GM19023 (cell line): ENCODE measurements around the gene TMEM165.

ENCODE experiments used
- ATAC-seq: cut with Tn5 transposase; IDR thresholded peaks from one replicate; pipeline ENCODE4 v1.9.1; 2021; ENCODE audit warnings: mild to moderate bottlenecking, moderate library complexity; ENCODE audit not compliant: unreplicated experiment

TMEM165 gene

GRCh38 chr4:55399581-55399980 lies 3.8 kb downstream of the TMEM165 start:
- no peak for ATAC-seq

GRCh38 chr4:55405073-55405472 lies 9.3 kb downstream of the TMEM165 start:
- ATAC-seq: no peak

- ATAC-seq: no peak
Observed at GRCh38 chr4:55406545-55406944, 10.8 kb downstream of the TMEM165 start.

GRCh38 chr4:55407119-55407518 lies 11.4 kb downstream of the TMEM165 start:
- no peak for ATAC-seq

GRCh38 chr4:55407764-55408163 lies 12.0 kb downstream of the TMEM165 start:
- ATAC-seq: no peak

- peak; percentile 82 for ATAC-seq
Observed at GRCh38 chr4:55409468-55410171, 13.9 kb downstream of the TMEM165 start.

- ATAC-seq: no peak
Observed at GRCh38 chr4:55410431-55410830, 14.7 kb downstream of the TMEM165 start.

GRCh38 chr4:55411621-55412020 lies 15.9 kb downstream of the TMEM165 start:
- ATAC-seq: no peak

GRCh38 chr4:55416176-55416575 lies 20.4 kb downstream of the TMEM165 start:
- ATAC-seq: no peak

- ATAC-seq: no peak
Observed at GRCh38 chr4:55424791-55425190, 29.0 kb downstream of the TMEM165 start.

- no peak for ATAC-seq
Observed at GRCh38 chr4:55431710-55432336, 36.1 kb downstream of the TMEM165 start.

GRCh38 chr4:55435141-55435841 lies 39.5 kb downstream of the TMEM165 start:
- ATAC-seq: peak; percentile 85

GRCh38 chr4:55437356-55437796 lies 41.6 kb downstream of the TMEM165 start:
- ATAC-seq: no peak

- no peak for ATAC-seq
Observed at GRCh38 chr4:55437823-55438222, 42.1 kb downstream of the TMEM165 start.

- no peak for ATAC-seq
Observed at GRCh38 chr4:55438314-55438713, 42.6 kb downstream of the TMEM165 start.

- no peak for ATAC-seq
Observed at GRCh38 chr4:55439023-55439422, 43.3 kb downstream of the TMEM165 start.

GRCh38 chr4:55440786-55441185 lies 45.0 kb downstream of the TMEM165 start:
- no peak for ATAC-seq

- no peak for ATAC-seq
Observed at GRCh38 chr4:55442541-55442940, 46.8 kb downstream of the TMEM165 start.

GRCh38 chr4:55444827-55445226 lies 49.1 kb downstream of the TMEM165 start:
- no peak for ATAC-seq

- ATAC-seq: no peak
Observed at GRCh38 chr4:55445921-55446577, 50.3 kb downstream of the TMEM165 start.

- no peak for ATAC-seq
Observed at GRCh38 chr4:55446578-55446922, 50.8 kb downstream of the TMEM165 start.
